ENCODE results near the gene MEF2A.

DNA sequence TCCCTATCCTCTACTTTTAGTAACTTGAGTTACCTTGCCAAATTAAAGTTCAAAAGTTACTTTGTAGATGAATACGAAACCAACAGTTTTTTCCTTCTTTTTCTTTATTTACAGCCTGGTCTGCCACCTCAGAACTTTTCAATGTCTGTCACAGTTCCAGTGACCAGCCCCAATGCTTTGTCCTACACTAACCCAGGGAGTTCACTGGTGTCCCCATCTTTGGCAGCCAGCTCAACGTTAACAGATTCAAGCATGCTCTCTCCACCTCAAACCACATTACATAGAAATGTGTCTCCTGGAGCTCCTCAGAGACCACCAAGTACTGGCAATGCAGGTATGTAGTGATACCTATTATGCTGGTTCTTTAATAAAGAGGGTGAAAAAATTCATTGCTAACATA, 108.5 kb downstream of the MEF2A start:
- TF ChIP-seq BRCA1 (IDR thresholded peaks at IDR 0.05; ENCODE audit: low read depth, low read length) (no peak), POLR2A (IDR thresholded peaks at IDR 0.05; ENCODE audit: low read depth, low read length) (no peak)
- TF ChIP-seq, protein P1, sequence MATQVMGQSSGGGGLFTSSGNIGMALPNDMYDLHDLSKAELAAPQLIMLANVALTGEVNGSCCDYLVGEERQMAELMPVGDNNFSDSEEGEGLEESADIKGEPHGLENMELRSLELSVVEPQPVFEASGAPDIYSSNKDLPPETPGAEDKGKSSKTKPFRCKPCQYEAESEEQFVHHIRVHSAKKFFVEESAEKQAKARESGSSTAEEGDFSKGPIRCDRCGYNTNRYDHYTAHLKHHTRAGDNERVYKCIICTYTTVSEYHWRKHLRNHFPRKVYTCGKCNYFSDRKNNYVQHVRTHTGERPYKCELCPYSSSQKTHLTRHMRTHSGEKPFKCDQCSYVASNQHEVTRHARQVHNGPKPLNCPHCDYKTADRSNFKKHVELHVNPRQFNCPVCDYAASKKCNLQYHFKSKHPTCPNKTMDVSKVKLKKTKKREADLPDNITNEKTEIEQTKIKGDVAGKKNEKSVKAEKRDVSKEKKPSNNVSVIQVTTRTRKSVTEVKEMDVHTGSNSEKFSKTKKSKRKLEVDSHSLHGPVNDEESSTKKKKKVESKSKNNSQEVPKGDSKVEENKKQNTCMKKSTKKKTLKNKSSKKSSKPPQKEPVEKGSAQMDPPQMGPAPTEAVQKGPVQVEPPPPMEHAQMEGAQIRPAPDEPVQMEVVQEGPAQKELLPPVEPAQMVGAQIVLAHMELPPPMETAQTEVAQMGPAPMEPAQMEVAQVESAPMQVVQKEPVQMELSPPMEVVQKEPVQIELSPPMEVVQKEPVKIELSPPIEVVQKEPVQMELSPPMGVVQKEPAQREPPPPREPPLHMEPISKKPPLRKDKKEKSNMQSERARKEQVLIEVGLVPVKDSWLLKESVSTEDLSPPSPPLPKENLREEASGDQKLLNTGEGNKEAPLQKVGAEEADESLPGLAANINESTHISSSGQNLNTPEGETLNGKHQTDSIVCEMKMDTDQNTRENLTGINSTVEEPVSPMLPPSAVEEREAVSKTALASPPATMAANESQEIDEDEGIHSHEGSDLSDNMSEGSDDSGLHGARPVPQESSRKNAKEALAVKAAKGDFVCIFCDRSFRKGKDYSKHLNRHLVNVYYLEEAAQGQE (IDR thresholded peaks at IDR 0.05; ENCODE audit: low read depth, low read length): no peak
